GM04504 (cell line): Measurements from ENCODE around the gene SMIM43.
"Not testable (repeated sequence)": the region's sequence is repeated elsewhere in the genome, so short reads cannot be mapped to it uniquely, and the experiment has no call there.

Experiments used
- DNase-seq: peaks from one replicate; pipeline ENCODE4 v3.0.0-alpha.2; 2012; ENCODE audit warnings: low read depth

Gene SMIM43

GRCh38 chr4:121736735-121737351, 28.1 kb downstream of the SMIM43 start:
- no peak for DNase-seq

GRCh38 chr4:121734571-121734970, 30.4 kb downstream of the SMIM43 start:
- no peak for DNase-seq

- DNase-seq, result no peak
Measured at GRCh38 chr4:121733942-121734341, 31.0 kb downstream of the SMIM43 start.

GRCh38 chr4:121729753-121730152, 35.2 kb downstream of the SMIM43 start:
- not testable (repeated sequence) for DNase-seq

- DNase-seq, result peak; percentile 83
Measured at GRCh38 chr4:121728798-121729226, 36.2 kb downstream of the SMIM43 start.

GRCh38 chr4:121728066-121728465, 36.9 kb downstream of the SMIM43 start:
- DNase-seq, result peak; percentile 91

- DNase-seq, result peak; percentile 53
Measured at GRCh38 chr4:121726642-121727268, 38.2 kb downstream of the SMIM43 start.

- DNase-seq, result no peak
Measured at GRCh38 chr4:121724671-121725070, 40.3 kb downstream of the SMIM43 start.

- no peak for DNase-seq
Measured at GRCh38 chr4:121721700-121722099, 43.3 kb downstream of the SMIM43 start.

- DNase-seq, result no peak
Measured at GRCh38 chr4:121720109-121720508, 44.9 kb downstream of the SMIM43 start.

GRCh38 chr4:121717680-121718237, 47.2 kb downstream of the SMIM43 start:
- no peak for DNase-seq

GRCh38 chr4:121714548-121714947, 50.4 kb downstream of the SMIM43 start:
- DNase-seq, result no peak

- no peak for DNase-seq
Measured at GRCh38 chr4:121712783-121713182, 52.2 kb downstream of the SMIM43 start.

GRCh38 chr4:121712001-121712651, 52.8 kb downstream of the SMIM43 start:
- DNase-seq, result no peak

- DNase-seq, result peak; percentile 92
Measured at GRCh38 chr4:121711263-121712000, 53.5 kb downstream of the SMIM43 start.

- DNase-seq, result no peak
Measured at GRCh38 chr4:121709766-121710405, 55.1 kb downstream of the SMIM43 start.
